Thoracic aorta endothelial cell (primary cell): ENCODE data around the gene SLC33A1. TPM values are rescaled to one million over a fixed set of nuclear protein-coding genes. Genes with fewer than 3 reads are reported as not detected.

Source experiments
- total RNA-seq: library from RNA; depleted of rRNA; stranded (reverse); fragments of >200 nt; gene quantifications from 2 replicates; pipeline ENCODE4 v1.2.3, GENCODE V29; 2012

The SLC33A1 gene
- total RNA-seq = 45.2 and 52.1 TPM in 2 replicates

DNA sequence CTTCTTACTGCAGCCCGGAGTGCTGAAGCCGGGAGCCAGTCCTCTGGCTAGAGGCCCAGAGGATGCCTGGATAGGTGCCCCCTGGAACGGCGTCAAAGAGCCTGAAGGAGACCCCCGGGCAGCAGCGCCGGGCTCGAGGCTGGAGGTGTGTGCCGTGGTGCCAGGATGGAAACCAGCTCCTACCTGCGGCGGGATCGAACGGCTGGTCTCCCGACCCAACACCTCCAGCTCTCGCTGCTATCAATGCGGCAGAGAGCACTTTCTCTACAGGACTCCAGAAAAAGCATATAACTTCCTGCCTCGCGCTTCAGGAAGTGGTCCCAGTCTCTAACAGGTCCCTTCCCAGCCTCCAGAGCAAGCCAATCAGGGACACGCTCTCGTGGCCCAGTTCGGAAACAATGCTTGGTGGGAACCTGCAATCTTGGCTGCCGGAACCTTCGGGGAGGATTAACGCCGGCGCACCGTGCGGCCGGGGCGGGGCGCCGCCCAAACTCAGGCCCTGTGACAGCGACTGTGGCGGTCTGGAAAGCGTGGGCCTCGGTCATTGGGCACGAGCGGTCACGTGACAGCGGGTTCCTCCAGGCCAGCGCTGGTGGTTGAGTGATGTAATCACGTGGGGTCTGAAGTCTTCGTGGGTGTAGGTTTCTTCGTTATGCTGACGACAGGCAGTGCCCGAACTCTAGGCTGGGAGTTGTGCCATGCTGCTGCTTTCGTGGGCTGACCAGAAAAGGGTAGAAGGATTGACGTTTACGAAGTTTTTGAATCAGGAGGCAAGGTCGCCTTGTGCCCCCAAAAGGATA, at the start of gene SLC33A1:
TSS of gene SLC33A1 (minus strand) at position 287 of the 800 bp plus-strand sequence. CDS start 430 bp downstream, outside the sequence.

DNA sequence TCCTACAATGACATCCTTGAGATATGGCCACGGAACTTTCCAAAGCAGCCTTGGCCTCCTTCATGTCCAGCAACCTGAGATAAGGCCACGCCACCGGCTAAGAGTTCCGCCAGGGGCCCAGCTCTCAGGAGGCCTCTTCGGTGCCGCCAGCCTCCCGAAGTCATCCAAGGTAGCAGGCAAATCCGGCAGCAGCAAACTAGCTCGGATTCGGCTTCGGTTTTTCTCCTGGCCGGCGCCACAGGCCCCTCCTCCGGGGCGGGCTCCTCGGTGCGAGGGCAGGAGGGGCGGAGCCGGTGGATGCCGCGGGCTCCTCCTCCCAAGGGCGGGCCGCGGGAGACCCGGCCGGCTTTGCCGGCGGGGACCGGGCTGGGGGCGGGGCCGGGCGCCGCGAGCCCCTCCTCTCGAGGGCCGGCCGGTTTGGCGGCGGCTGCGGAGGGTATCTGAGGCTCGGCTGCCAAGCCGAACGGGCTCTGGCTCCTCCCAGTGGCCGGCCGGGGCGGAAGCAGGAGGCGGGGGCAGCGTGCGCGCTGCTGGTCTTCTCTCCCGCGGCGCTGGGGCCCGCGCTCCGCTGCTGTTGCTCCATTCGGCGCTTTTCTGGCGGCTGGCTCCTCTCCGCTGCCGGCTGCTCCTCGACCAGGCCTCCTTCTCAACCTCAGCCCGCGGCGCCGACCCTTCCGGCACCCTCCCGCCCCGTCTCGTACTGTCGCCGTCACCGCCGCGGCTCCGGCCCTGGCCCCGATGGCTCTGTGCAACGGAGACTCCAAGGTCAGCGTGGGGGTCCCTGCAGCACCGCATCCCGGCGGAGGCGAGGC, 16.1 kb upstream of the SLC33A1 start, which contains the start of gene GMPS:
TSS of gene GMPS (plus strand) at position 518 of the 812 bp plus-strand sequence. CDS start at position 739, 221 bp downstream.

DNA sequence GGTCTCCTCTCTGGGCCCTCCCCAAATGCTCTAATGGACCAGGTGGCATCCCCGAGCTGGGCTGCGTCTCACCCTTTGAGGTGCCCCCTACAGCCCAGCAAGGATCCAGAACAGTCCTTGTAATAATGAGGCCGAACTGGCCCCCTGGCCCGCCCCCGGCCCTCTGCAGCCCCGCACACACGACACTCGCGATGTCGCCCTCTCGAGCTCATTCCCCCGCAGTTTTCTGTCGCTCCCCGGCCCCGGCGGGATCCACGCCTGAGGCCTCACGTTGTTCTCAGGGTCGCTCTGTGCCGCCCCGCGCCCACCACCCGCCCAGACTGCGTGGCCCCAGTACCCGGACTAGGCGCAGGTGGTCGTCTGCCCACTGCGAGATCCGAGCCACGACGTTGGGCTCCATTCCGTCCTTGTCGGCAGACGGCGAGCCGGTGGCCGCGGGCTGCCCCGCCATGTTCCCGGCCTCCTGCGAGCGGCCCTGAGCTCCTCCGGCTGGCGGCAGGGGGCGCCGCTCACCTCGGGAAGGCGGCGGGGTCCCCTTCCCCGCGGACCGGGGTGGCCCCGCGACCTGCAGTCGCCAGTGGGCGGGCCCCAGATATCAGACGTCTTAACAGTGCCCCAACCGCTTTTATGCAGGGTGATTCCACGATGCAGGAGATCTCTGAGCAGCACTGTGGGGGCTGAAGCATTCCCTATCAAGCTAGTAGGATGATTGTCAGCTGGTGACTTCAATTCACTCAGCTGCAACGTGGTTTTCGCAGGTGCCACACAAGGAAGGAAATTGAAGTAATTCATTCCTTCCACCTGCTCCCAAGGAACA, 48.2 kb downstream of the SLC33A1 start, which contains the start of gene C3orf33:
TSS of gene C3orf33 (minus strand) at position 477 of the 817 bp plus-strand sequence. CDS start at position 451, 26 bp downstream.

Other genes with a start within 250 kb of the SLC33A1 start
- 0.14 and 0.27 TPM in 2 replicates for gene PLCH1, start 109.4 kb downstream of the SLC33A1 start, total RNA-seq
- 2.2 and 2.4 TPM in 2 replicates for gene C3orf33, start 48.1 kb downstream of the SLC33A1 start, total RNA-seq
- 90.3 and 125 TPM in 2 replicates for gene GMPS, start 16.2 kb upstream of the SLC33A1 start, total RNA-seq